ENCODE data around the gene PRKCB.

GRCh38 chr16:24180451-24180850 lies 344.7 kb downstream of the PRKCB start:
- TF ChIP-seq ZNF398 (tag by site-specific recombination; IDR thresholded peaks at IDR 0.05): no peak
- TF ChIP-seq, protein P1, sequence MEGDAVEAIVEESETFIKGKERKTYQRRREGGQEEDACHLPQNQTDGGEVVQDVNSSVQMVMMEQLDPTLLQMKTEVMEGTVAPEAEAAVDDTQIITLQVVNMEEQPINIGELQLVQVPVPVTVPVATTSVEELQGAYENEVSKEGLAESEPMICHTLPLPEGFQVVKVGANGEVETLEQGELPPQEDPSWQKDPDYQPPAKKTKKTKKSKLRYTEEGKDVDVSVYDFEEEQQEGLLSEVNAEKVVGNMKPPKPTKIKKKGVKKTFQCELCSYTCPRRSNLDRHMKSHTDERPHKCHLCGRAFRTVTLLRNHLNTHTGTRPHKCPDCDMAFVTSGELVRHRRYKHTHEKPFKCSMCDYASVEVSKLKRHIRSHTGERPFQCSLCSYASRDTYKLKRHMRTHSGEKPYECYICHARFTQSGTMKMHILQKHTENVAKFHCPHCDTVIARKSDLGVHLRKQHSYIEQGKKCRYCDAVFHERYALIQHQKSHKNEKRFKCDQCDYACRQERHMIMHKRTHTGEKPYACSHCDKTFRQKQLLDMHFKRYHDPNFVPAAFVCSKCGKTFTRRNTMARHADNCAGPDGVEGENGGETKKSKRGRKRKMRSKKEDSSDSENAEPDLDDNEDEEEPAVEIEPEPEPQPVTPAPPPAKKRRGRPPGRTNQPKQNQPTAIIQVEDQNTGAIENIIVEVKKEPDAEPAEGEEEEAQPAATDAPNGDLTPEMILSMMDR (tag by site-specific recombination; IDR thresholded peaks at IDR 0.05): no peak

All from HEK293 (cell line).